HepG2 (cell line): ENCODE measurements around the gene NOP9. TPM values are rescaled to one million over a fixed set of nuclear protein-coding genes. Genes with fewer than 3 reads are reported as not detected.

Experiments used
- CHCHD3 ChIP-seq: sonication (generic); formaldehyde crosslinking; IDR thresholded peaks from 2 replicates; pipeline ENCODE4 v1.8.0; 2022; ENCODE audit warnings: mild to moderate bottlenecking, missing genetic modification reagents, moderate library complexity
- FLYWCH1 ChIP-seq: sonication (generic); formaldehyde crosslinking; IDR thresholded peaks from 2 replicates; pipeline ENCODE4 v1.8.1; 2023; ENCODE audit warnings: mild to moderate bottlenecking, missing genetic modification reagents
- MIXL1 ChIP-seq: IDR thresholded peaks from 2 replicates; pipeline ENCODE4 v1.6.1; 2016
- MXD3 ChIP-seq: IDR thresholded peaks from 2 replicates; pipeline ENCODE4 v1.6.1; 2016; ENCODE audit warnings: mild to moderate bottlenecking, missing biosample characterization, missing genetic modification reagents
- POLR2AphosphoS2 ChIP-seq: IDR thresholded peaks from 2 replicates; pipeline ENCODE4 v1.6.1; 2011; ENCODE audit warnings: low read depth, low read length, improper control_type of control experiment
- TRAFD1 ChIP-seq: sonication (generic); formaldehyde crosslinking; IDR thresholded peaks from 2 replicates; pipeline ENCODE4 v1.5.1; 2020; ENCODE audit warnings: missing genetic modification reagents, mild to moderate bottlenecking, borderline replicate concordance
- TSC22D2 ChIP-seq: sonication (generic); formaldehyde crosslinking; IDR thresholded peaks from 2 replicates; pipeline ENCODE4 v1.5.1; 2020; ENCODE audit warnings: missing genetic modification reagents, mild to moderate bottlenecking, borderline replicate concordance
- ZNF260 ChIP-seq: sonication (generic); formaldehyde crosslinking; IDR thresholded peaks from 2 replicates; pipeline ENCODE4 v1.4.0; 2020; ENCODE audit warnings: missing genetic modification reagents, low read depth, mild to moderate bottlenecking, borderline replicate concordance
- ZNF275 ChIP-seq: sonication (generic); formaldehyde crosslinking; IDR thresholded peaks from 2 replicates; pipeline ENCODE4 v1.8.0; 2022; ENCODE audit warnings: missing genetic modification reagents, mild to moderate bottlenecking, inconsistent platforms, borderline replicate concordance
- ZNF740 ChIP-seq: sonication (generic); formaldehyde crosslinking; IDR thresholded peaks from 2 replicates; pipeline ENCODE4 v1.4.0; 2020; ENCODE audit warnings: missing genetic modification reagents
- polyA plus RNA-seq, 8 experiments: library from polyadenylated mRNA; depleted of rRNA in 3 of 8; stranded (reverse) in 7 of 8; unstranded in 1 of 8; fragments of >200 nt; fragmentation: Illumina TruSeq in 4 of 8; extraction: Trizol in 4 of 8; gene quantifications; 2 replicates each; pipeline versions ENCODE4 v1.2.1 to v1.2.3, GENCODE V29; 2011 to 2016; ENCODE audit warnings: low read depth in 4 of 8, missing spikeins in 1 of 8, mixed read lengths in 1 of 8; ENCODE audit not compliant: insufficient read depth in 1 of 8
- total RNA-seq, 5 experiments: library from RNA; depleted of rRNA; stranded (reverse); fragments of >200 nt; fragmentation: Illumina TruSeq; extraction: Trizol; gene quantifications; 2 replicates each; pipeline ENCODE4 v1.2.3, GENCODE V29; 2016; ENCODE audit warnings: low read depth in 1 of 5
- TF ChIP-seq, protein P1 (sequence below): sonication (generic); formaldehyde crosslinking; IDR thresholded peaks from 2 replicates; pipeline ENCODE4 v1.4.0; 2020; ENCODE audit warnings: mild to moderate bottlenecking, missing genetic modification reagents
- TF ChIP-seq, protein P2 (sequence below): sonication (generic); formaldehyde crosslinking; IDR thresholded peaks from 2 replicates; pipeline ENCODE4 v1.4.0; 2020; ENCODE audit warnings: missing genetic modification reagents, borderline replicate concordance
- TF ChIP-seq, protein P3 (sequence below): sonication (generic); formaldehyde crosslinking; IDR thresholded peaks from 2 replicates; pipeline ENCODE4 v1.8.0; 2022; ENCODE audit warnings: mild to moderate bottlenecking, missing genetic modification reagents, moderate library complexity

Gene NOP9
- total and polyA plus RNA-seq, 2 of the 13 experiments (the other 11 are each of a cell fraction or from before 2014, with no cell fraction given), result 24.5 to 61.6 TPM

- TF ChIP-seq ZNF740 (CRISPR knock-in tag) (no peak), FLYWCH1 (CRISPR knock-in tag) (no peak), ZNF260 (CRISPR knock-in tag) (no peak), CHCHD3 (CRISPR knock-in tag) (no peak), MIXL1 (peak; percentile 46), ZNF275 (CRISPR knock-in tag) (peak; percentile 61; the same call in 1 of the 2 replicates), TSC22D2 (CRISPR knock-in tag) (peak; percentile 84), MXD3 (CRISPR knock-in tag) (peak; percentile 98), TRAFD1 (CRISPR knock-in tag) (peak; percentile 99), POLR2AphosphoS2 (no peak)
- TF ChIP-seq, protein P1, sequence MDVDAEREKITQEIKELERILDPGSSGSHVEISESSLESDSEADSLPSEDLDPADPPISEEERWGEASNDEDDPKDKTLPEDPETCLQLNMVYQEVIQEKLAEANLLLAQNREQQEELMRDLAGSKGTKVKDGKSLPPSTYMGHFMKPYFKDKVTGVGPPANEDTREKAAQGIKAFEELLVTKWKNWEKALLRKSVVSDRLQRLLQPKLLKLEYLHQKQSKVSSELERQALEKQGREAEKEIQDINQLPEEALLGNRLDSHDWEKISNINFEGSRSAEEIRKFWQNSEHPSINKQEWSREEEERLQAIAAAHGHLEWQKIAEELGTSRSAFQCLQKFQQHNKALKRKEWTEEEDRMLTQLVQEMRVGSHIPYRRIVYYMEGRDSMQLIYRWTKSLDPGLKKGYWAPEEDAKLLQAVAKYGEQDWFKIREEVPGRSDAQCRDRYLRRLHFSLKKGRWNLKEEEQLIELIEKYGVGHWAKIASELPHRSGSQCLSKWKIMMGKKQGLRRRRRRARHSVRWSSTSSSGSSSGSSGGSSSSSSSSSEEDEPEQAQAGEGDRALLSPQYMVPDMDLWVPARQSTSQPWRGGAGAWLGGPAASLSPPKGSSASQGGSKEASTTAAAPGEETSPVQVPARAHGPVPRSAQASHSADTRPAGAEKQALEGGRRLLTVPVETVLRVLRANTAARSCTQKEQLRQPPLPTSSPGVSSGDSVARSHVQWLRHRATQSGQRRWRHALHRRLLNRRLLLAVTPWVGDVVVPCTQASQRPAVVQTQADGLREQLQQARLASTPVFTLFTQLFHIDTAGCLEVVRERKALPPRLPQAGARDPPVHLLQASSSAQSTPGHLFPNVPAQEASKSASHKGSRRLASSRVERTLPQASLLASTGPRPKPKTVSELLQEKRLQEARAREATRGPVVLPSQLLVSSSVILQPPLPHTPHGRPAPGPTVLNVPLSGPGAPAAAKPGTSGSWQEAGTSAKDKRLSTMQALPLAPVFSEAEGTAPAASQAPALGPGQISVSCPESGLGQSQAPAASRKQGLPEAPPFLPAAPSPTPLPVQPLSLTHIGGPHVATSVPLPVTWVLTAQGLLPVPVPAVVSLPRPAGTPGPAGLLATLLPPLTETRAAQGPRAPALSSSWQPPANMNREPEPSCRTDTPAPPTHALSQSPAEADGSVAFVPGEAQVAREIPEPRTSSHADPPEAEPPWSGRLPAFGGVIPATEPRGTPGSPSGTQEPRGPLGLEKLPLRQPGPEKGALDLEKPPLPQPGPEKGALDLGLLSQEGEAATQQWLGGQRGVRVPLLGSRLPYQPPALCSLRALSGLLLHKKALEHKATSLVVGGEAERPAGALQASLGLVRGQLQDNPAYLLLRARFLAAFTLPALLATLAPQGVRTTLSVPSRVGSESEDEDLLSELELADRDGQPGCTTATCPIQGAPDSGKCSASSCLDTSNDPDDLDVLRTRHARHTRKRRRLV, result peak; percentile 93
- TF ChIP-seq, protein P2, sequence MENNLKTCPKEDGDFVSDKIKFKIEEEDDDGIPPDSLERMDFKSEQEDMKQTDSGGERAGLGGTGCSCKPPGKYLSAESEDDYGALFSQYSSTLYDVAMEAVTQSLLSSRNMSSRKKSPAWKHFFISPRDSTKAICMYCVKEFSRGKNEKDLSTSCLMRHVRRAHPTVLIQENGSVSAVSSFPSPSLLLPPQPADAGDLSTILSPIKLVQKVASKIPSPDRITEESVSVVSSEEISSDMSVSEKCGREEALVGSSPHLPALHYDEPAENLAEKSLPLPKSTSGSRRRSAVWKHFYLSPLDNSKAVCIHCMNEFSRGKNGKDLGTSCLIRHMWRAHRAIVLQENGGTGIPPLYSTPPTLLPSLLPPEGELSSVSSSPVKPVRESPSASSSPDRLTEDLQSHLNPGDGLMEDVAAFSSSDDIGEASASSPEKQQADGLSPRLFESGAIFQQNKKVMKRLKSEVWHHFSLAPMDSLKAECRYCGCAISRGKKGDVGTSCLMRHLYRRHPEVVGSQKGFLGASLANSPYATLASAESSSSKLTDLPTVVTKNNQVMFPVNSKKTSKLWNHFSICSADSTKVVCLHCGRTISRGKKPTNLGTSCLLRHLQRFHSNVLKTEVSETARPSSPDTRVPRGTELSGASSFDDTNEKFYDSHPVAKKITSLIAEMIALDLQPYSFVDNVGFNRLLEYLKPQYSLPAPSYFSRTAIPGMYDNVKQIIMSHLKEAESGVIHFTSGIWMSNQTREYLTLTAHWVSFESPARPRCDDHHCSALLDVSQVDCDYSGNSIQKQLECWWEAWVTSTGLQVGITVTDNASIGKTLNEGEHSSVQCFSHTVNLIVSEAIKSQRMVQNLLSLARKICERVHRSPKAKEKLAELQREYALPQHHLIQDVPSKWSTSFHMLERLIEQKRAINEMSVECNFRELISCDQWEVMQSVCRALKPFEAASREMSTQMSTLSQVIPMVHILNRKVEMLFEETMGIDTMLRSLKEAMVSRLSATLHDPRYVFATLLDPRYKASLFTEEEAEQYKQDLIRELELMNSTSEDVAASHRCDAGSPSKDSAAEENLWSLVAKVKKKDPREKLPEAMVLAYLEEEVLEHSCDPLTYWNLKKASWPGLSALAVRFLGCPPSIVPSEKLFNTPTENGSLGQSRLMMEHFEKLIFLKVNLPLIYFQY (CRISPR knock-in tag), result peak; percentile 73; the same call in 1 of the 2 replicates
- TF ChIP-seq, protein P3, sequence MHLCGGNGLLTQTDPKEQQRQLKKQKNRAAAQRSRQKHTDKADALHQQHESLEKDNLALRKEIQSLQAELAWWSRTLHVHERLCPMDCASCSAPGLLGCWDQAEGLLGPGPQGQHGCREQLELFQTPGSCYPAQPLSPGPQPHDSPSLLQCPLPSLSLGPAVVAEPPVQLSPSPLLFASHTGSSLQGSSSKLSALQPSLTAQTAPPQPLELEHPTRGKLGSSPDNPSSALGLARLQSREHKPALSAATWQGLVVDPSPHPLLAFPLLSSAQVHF (CRISPR knock-in tag), result peak; percentile 98
Observed at GRCh38 chr14:24332268-24332993, 32.8 kb downstream of the NOP9 start (continued).
